ENCODE measurements around the gene VIPR2. TPM values are rescaled to one million over a fixed set of nuclear protein-coding genes. Genes with fewer than 3 reads are reported as not detected.
"Not testable (repeated sequence)": the region's sequence is repeated elsewhere in the genome, so short reads cannot be mapped to it uniquely, and the experiment has no call there.

Gene VIPR2
- total RNA-seq, 1 donor from 2014 or later, result 0.04 TPM

DNA sequence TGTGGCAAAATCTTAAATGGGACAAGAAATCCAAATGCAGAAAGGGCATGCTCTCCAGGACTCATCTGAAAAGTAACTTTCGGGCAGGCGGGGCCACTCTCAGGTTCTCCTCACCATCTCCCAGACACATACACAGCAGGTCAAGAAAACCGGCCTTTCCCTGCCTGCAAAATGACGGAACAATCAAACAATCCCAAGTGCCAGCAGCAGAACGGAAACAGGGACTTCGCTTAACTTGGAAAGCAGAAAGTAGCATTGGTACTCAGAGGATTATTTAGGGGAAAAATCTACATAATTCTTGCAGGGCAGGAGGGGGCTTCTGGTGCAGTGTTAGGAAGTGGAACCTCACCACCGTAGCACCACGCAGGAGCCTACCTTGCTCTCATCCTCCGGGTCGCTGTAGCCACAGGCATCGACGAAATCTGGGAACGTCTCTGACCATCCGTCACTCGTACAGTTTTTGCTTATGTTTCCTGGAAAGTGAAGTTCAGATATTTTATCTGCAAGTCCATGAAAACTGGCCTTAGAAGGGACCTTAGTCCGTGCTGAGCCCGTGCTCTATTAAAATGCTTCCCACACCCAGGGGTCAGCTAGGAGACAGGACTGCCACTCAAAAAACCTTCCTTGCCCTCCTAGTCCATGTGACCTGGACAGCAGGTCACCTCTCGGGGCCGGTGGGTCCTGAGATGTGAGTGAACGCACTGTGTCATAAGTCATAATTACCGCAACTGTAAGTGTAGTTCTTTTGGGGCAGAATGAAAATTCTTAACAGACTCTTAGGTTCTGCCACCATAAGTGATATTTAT is 41.1 kb downstream of the VIPR2 start:
- no peak for ATAC-seq

DNA sequence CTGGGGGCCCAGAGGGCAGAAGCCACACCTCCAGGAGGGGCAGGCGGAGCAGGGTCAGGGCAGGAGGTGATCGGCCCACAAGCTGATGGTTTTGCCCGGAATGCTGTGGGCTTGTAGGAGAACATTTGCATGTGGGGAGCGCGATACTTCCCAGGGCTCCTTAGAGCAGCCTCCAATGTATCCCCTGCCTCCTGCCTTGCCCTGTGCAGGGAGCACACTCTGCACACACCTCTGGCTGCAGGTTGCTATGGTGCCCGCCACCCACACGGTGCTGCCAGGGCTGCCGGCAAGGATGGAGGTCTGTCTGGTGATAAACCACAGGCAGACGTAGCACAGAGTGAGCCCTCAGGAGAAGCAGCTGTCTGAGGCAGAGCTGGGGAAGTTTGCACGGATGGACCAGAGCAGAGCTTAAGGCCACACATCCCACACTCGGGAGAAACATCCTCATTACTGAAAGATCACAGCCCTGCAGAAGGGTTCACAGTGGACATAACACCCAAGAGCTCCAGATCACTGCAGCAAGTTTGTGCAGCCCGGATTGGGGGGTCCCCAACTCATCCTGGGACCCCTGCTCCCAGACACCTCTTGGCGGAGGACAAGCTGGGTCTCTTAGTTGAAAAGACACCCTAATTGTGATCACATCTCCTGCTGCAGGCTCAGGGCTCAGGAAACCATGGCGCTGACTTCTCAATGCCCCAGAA is 41.8 kb downstream of the VIPR2 start:
- ATAC-seq, result no peak

DNA sequence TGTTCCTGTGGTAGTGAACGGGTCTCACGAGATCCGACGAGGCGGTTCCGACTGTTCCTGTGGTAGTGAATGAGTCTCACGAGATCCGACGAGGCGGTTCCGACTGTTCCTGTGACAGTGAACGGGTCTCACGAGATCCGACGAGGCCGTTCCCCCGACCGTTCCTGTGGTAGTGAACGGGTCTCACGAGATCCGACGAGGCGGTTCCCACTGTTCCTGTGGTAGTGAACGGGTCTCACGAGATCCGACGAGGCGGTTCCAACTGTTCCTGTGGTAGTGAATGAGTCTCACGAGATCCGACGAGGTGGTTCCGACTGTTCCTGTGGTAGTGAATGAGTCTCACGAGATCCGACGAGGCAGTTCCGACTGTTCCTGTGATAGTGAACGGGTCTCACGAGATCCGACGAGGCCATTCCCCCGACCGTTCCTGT is 43.0 kb downstream of the VIPR2 start:
- not testable (repeated sequence) for ATAC-seq

DNA sequence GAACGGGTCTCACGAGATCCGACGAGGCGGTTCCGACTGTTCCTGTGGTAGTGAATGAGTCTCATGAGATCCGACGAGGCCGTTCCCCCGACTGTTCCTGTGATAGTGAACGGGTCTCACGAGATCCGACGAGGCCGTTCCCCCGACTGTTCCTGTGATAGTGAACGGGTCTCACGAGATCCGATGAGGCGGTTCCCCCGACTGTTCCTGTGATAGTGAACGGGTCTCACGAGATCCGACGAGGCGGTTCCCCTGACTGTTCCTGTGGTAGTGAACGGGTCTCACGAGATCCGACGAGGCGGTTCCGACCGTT is 43.6 kb downstream of the VIPR2 start:
- ATAC-seq, result not testable (repeated sequence)

DNA sequence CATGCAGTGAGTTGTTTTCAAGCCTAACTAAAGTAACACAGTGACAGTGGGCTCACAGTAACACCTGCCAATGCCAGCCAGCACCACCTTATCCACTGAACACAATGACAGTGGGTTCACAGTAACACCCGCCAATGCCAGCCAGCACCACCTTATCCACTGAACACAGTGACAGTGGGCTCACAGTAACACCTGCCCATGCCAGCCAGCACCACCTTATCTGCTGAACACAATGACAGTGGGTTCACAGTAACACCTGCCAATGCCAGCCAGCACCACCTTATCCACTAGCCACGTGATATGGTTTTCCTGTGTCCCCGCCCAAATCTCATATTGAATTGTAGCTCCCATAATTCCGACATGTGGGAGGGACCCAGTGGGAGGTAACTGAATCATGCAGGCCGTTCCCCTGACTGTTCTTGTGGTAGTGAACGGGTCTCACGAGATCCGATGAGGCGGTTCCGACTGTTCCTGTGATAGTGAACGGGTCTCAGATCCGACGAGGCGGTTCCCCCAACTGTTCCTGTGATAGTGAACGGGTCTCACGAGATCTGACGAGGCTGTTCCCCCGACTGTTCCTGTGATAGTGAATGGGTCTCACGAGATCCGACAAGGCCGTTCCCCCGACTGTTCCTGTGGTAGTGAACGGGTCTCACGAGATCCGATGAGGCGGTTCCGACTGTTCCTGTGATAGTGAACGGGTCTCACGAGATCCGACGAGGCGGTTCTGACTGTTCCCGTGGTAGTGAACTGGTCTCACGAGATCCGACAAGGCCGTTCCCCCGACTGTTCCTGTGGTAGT is 44.2 kb downstream of the VIPR2 start:
- not testable (repeated sequence) for ATAC-seq

DNA sequence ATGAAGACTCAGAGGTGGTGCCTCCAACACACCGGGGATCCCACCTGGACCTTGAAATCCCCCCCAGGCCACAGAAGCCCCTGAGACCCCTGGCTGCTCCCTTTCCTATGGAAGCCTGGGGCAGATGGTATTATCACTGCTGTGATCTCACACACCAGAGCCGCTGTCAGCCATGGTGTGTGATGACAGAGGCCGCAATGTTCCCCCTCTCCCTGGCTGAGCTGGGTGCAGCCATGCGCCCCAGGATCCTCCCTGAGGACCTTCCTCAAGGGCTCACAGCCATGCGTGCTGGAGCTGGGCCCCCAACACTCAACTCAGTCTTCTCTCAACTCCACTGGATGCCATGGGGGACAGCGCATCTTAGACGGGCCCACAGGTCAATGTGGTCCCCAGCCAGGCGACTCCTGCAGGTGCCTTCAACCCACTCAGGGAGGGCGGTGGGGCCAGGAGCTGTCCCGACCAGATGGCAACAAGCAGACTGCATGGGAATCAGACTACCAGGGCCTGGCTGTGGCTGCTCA is 44.9 kb downstream of the VIPR2 start:
- no peak for ATAC-seq

DNA sequence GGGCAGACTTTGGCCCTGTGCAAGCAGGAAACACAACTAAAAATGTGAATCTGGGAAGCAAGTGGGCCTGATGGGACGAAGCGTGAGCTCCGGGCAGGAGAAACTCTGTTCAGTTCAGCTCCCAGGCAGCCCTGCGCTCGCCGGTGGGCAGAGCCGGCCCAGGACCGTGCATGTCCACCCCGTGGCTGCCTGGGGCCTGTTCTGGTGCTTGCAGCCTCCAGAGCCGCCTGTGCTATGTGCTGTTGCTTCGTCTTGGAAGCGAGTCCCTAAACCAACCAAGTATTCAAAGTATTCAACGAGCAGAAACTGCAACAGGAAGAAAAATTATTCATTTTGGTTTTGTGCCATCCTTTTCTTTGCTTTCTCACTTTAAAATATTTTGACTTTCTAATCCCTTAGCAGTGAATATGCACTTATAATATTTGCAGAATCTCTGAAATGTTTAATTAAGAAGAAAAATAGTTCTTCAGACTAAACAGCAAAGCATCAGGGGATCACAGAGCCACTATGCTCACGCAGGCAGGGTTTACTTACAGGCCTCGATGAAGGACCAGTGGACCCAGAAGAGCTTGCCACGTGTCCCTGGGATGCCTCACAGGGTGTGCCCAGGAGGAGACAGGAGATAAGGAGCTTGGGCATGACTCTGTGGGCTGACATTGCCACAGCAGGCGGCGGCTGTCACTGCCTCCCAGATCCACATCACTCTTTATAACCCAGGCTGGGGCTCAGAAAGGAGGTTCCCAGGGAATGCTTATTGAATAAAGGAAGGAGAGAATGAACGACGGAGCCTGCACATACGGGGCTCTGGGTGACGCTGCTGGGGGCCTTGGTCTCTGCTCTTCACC is 45.6 kb downstream of the VIPR2 start:
- no peak for ATAC-seq

DNA sequence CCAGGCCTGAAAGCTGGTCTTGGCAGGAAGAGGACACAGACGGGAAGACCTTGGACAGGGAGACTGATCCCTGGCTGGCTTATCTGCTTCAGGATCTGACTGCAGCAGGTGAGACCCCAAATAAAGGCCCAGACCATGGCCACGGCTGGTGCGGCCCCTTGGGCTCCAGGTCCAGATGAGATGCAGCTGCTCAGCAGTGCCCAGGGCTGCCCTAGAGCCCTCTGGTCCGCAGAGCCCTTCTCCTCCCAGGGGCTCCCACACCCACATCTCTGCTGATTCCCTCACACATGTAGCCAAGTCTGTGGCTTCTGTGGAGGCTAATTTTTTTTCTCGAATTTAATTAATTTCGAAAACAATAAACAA is 46.3 kb downstream of the VIPR2 start:
- no peak for ATAC-seq

DNA sequence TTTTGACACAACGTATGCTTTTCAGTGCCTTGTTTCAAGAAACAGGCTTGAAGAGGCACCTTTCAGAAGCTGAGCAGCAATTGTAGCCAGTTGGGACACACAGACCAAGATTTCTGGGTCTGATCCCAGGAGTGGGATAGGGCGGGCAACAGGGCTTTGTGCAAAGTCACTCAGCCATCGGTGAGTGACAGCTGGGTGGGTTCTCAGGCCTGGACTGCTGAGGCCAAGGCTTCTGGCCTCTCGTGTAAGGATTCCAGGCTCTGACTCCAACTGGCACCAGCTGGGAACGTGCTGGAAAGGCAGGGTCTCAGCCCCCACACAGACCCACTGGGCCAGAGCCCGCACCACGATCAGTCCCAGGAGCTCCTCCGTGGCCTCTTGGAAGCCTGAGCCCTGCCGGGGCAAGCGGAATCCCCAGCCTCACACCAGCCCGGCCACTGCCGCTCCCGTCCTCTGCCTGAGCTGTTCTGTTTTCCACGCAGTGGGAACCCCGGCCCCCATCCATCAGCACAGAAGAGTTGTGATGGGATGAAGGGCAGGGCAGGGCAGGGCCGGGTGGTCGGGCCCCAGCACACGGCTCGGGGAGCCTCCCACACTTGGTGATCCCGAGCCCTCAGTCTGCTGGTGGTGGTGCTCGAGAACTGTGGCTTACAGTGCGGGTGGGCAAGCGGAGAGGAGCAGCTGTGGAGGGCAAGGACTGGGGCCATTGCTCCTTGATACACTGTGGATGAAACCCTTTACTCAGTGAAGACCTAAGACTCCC is 46.8 kb downstream of the VIPR2 start:
- no peak for ATAC-seq

DNA sequence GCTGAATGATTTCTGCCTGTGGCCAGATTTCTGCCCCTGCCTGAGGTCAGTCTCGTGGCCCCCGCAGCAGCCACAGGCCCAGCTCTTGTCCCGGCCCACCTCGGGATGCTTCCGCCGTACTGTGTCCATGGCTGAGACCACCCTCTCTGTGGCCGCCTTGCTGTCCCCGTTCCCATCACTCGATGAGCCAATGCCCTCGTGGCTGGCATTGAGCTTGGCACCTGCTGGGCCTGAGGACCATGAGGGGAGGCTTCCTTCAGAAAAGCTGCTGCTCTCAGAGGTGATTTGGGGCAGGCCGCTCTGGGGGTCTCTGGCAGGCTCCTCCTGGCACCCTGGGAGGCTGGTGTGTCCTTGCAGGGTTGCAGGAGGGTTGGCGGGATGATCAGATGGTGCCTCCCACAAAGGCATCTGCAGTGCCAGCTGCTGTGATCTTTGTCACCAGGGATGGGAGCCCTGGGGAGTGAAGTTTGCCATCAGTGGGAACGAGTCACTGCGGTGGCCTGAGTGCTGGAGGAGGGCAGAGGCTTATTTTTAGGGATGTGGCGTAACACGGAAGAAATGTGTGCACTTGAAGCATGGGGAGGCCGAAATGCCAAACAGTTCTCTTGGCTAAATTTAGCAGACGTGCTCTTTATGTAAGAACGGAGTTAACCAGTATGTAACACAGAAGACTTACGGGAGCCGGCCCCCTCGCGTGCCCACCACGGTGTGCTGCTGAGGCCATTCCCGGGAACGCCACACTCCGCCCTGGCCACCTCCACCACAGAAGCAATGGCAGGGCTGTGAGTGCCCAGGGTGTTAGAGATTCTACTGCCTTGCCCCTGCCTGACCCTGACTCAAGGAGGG is 47.7 kb downstream of the VIPR2 start:
- ATAC-seq, result no peak

DNA sequence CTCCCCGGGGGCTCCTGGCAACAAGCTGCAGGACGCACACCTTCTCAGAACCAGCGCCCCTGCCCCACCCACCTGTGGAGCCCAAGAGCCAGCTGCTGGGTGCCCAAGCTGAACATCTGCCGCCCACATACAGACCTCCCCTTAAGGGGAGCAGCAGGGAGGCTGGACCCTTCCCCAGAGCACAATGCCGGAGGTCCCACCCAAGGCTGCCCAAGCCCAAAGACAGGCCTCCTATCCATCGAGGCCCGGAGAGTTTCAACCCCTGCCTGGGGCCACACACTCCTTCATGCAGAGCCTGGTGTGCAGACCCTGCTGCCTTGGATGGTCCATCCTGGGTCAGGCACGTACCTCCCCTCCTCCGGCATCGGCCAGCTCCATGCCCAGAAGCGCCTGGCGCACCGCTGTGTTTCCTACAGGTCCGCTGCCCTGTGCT is 48.7 kb downstream of the VIPR2 start:
- no peak for ATAC-seq

DNA sequence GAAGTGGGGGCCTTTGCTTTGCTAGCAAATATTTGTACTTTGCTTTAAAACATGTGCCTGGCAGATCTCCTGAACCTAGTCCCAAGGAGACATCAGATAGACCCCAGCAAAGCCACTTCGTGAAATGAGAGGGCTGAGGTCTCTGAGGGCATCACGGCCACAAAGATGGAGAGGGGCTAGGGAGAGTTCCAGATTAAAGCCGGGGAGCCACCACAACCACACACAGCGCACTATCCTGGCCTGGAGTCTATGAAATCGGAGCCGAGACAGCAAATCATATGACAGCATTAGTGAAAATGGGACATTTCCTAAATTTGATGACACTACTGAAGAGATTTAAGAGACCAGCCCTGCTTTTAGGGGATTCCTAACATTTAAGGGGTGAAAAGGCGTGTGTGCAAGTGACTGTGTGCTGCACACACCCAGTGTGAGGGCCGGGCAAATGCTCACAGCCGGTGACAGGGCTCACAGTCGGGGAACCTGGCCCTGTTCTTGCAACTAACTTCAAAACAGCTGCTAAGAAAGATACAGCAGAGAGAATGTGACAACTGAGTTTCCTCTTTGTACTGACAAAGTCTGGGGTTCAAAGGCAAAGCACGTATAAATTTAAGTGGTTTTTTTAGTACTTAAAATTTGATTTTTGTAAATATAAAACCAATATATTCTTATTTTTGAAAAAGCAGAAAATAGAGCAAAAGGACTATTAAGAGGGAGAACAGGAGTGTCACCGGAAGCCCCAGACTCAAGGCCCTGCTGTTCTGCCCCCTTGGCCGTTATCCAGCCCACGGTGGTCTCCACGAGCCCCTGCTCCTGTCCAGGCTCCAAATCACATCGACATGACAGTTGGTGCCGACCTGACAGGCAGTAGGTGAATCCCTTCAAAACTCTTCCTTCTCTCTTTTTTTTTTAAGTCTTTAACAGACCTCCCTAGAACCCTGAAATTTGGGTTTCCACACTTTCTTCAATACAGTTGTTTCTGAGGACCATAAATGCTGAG is 49.5 kb downstream of the VIPR2 start:
- ATAC-seq, result no peak

DNA sequence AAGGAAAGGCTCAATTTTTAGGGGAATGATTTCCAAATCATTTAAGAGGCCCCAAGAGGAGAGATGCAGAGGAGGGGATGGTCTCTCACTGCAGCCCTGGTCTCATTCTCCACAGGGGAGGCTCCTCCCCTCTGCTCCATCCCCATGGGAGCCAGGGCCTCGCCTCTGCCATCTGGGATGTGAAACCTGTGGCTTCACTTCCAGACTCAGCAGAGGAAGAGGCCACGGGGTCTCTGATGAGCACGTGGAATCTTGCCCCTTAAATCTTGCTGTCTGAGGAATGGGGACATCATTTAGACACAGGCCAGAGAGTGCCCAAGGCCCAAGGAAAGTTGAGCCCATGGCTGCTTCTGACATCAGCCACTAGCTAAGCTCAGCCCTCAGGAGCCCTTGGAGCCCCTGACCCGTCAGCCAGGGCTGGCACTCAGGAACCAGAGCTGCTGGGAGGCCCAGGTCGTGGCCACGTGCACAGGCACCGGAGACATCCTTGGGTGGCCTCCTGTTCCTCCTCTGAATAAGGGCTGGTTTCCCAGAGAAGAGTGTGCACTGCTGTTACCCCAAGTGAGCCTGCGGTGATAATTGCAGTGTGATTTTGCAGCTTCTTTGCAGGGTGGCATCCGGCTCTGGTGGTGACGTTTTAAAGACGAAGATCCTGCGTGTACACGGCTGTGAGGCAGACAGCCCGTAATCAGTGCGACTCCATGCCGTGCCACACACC is 50.5 kb downstream of the VIPR2 start:
- ATAC-seq, result no peak

DNA sequence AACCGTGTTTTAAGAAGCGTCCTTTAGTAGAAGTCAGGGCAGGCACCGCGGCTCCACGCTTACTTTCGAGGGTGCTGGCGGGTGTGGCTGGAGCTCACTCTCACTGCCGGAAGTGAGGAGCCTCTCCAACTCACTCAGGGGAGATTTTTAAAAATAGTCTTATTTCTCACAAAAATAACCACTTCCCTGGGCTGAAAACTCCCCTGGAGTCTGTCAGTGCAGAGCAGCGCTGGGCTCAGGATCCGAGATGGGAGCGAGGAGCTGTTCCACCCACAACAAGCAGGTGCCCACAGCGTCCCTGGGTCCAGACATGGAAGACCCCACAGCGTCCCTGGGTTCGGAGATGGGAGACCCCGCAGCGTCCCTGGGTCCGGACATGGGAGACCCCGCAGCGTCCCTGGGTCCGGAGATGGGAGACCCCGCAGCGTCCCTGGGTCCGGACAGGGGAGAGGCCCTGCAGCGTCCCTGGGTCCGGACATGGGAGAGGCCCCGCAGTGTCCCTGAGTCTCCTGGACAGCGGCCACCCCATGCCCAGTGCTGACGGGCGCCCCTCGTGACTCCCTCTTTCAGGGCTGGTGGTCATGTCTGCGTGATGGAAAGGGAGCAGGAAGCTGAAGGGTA is 51.2 kb downstream of the VIPR2 start:
- ATAC-seq, result no peak

DNA sequence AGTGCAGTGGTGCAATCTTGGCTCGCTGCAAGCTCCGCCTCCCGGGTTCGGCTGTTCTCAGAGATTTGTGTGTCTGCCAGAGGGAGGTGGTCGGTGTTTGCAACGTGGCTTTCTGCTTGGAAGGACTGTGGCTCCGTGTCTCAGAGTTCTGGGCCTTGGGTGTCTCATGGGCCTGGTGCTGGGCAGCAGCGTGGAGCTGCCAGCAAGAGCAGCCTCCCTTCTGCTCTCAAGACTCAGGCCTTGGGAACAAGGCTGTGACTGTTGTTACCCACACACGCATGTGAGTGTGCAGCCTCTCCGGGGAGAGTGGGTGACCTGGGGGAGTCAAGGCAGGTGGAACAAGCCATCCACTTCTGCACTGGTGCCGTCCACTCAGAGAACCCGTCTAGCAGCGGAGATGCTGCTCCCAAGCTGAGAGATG is 52.0 kb downstream of the VIPR2 start:
- no peak for ATAC-seq

DNA sequence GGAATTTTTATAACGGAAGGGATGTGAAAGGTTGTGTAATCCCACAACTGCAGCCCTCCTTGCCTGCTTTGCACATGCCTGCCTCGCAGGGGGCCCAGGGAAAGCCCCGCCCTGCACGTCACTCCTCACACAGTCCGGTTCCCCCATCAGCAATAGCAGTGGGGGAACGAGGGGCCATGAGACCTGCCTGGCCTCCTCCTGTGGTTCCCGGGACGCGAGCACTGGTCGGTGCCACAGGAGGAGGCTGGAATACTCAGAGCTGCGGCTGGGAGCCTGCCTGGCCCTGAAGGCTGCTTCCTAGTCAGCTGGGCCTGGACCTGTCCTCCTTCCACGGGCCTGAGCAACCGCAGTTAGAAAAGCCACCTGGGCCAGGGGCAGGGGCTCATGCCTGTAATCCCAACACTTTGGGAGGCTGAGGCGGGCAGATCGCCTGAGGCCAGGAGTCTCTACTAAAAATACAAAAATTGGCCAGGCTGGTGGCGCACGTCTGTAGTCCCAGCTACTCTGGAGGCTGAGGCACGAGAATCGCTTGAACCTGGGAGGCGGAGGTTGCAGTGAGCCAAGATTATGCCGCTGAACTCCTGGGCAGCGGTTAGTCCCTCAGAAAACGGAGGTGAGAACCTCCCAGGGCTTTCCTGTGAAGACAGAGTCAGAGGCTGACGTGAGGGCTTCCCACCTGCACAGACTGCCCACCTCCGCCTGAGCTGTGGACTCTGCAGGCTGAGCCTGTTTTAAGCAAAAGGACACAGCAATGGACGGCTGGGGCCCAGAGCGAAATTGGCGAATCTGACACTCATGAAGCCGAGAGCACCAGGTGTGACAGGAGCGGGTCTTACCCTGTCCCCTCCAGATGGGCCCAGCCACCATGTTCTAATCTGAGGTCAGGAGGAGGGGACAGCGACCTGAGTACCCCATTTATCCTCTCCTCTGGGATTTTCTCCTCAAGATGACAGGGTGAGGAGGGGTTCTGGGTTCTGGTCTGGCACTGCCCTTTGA is 52.9 kb downstream of the VIPR2 start:
- ATAC-seq, result no peak

DNA sequence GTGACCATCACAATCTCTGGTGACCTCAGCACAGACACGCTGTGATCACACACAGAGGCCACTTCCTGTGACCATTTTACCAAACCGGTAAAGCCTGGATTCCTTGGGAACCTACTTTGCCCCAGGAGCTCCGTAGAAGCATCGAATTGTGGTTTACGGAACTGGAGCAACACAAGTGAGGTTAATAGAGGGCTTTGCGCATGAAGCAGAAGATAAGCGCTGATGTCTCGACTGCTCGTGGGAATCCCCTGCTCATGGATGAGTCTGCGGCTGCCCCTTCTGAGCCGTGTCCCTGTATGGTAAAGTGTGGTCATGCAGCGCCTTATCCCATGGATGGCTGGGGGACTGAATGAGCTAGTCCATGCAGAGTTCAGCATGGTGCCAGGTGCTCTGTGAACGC is 53.6 kb downstream of the VIPR2 start:
- ATAC-seq, result no peak

Data from esophagus mucosa (tissue), 1 donor.